IMR-90 (cell line): ENCODE data around the gene MBD2. TPM values are rescaled to one million over a fixed set of nuclear protein-coding genes. Genes with fewer than 3 reads are reported as not detected.

ENCODE experiments used
- ATAC-seq: fragments of 200-7000 bp; cut with Tn5 transposase; 2 replicates; pipeline ENCODE4 v1.9.1; 2020; ENCODE audit warnings: low read depth, mild to moderate bottlenecking, moderate library complexity
- BruUV-seq: library from RNA; stranded (reverse); fragments of 400-500 nt; replicated peaks from 2 replicates; lab custom pipeline; 2021; lab: Mats Ljungman, UMichigan
- CTCF ChIA-PET: fragments of 300-600 bp; formaldehyde crosslinking; extraction: SDS; loops from one replicate; lab custom pipeline; 2021; ENCODE audit warnings: antibody characterized with exemption; lab: Yijun Ruan, JAX
- POLR2A ChIA-PET: fragments of 300-600 bp; sonication (Branson Sonifier 250); formaldehyde crosslinking; loops from one replicate; lab custom pipeline; 2022; ENCODE audit warnings: antibody characterized with exemption; ENCODE audit not compliant: unreplicated experiment; lab: Charles Lee
- DNase-seq: peaks from one replicate; pipeline ENCODE4 v3.0.0; 2013
- H2AFZ ChIP-seq: replicated peaks from 2 replicates; pipeline ENCODE3; 2013; ENCODE audit warnings: low read length, mild to moderate bottlenecking; ENCODE audit not compliant: poor library complexity
- H2AK5ac ChIP-seq: 2 replicates; pipeline ENCODE4 v1.6.1; 2013; ENCODE audit warnings: low read depth, low read length, inconsistent platforms
- H2AK9ac ChIP-seq: replicated peaks from 2 replicates; pipeline ENCODE3; 2013; ENCODE audit warnings: mild to moderate bottlenecking, low read depth, low read length, moderate library complexity; ENCODE audit not compliant: poor library complexity
- H2BK120ac ChIP-seq: 2 replicates; pipeline ENCODE4 v1.6.1; 2013; ENCODE audit warnings: low read depth, low read length, inconsistent platforms
- H2BK15ac ChIP-seq: 3 replicates; pipeline ENCODE4 v1.6.1; 2013; ENCODE audit warnings: low read depth, low read length, inconsistent platforms
- H2BK20ac ChIP-seq: 2 replicates; pipeline ENCODE4 v1.6.1; 2013; ENCODE audit warnings: low read depth, mild to moderate bottlenecking, inconsistent platforms, low read length, moderate library complexity
- H2BK5ac ChIP-seq: 2 replicates; pipeline ENCODE4 v1.6.1; 2013; ENCODE audit warnings: mild to moderate bottlenecking, low read depth, low read length, inconsistent platforms; ENCODE audit not compliant: poor library complexity, severe bottlenecking
- H3K14ac ChIP-seq: replicated peaks from 2 replicates; pipeline ENCODE4 v1.6.1; 2013; ENCODE audit warnings: low read depth, low read length, inconsistent platforms
- H3K18ac ChIP-seq: 2 replicates; pipeline ENCODE4 v1.6.1; 2013; ENCODE audit warnings: low read depth, low read length, control low read depth
- H3K23ac ChIP-seq: 2 replicates; pipeline ENCODE4 v1.6.1; 2013; ENCODE audit warnings: low read depth, low read length, inconsistent platforms
- H3K27ac ChIP-seq: 2 replicates; pipeline ENCODE4 v1.5.1; 2013; ENCODE audit warnings: mild to moderate bottlenecking, control low read depth, low read length; ENCODE audit not compliant: insufficient read depth
- H3K27me3 ChIP-seq: 2 replicates; pipeline ENCODE4 v1.6.1; 2013; ENCODE audit warnings: low read length; ENCODE audit not compliant: control insufficient read depth, insufficient read depth
- H3K36me3 ChIP-seq: 2 replicates; pipeline ENCODE4 v1.6.1; 2013; ENCODE audit warnings: low read length, mixed read lengths; ENCODE audit not compliant: control insufficient read depth, insufficient read depth
- H3K4ac ChIP-seq: 2 replicates; pipeline ENCODE4 v1.6.1; 2013; ENCODE audit warnings: low read depth, low read length, inconsistent platforms
- H3K4me1 ChIP-seq: 2 replicates; pipeline ENCODE4 v1.6.1; 2013; ENCODE audit warnings: low read length, mixed read lengths; ENCODE audit not compliant: control insufficient read depth, insufficient read depth
- H3K4me2 ChIP-seq: 2 replicates; pipeline ENCODE4 v1.6.1; 2013; ENCODE audit warnings: low read depth, mild to moderate bottlenecking, control low read depth, low read length, moderate library complexity
- H3K4me3 ChIP-seq: 2 replicates; pipeline ENCODE4 v1.5.1; 2013; ENCODE audit warnings: low read depth, mild to moderate bottlenecking, control low read depth, low read length, moderate library complexity; ENCODE audit not compliant: insufficient read depth
- H3K56ac ChIP-seq: 2 replicates; pipeline ENCODE4 v1.6.1; 2013; ENCODE audit warnings: low read length, inconsistent platforms; ENCODE audit not compliant: insufficient read depth; ENCODE audit errors: extremely low read depth
- H3K79me1 ChIP-seq, 2 experiments: 2 replicates each; pipeline ENCODE4 v1.6.1; 2013; ENCODE audit warnings: low read length in 2 of 2, inconsistent platforms in 1 of 2, low read depth in 1 of 2
- H3K9ac ChIP-seq: 2 replicates; pipeline ENCODE4 v1.6.1; 2013; ENCODE audit warnings: low read depth, low read length, control low read depth
- H3K9me1 ChIP-seq: 2 replicates; pipeline ENCODE4 v1.6.1; 2013; ENCODE audit warnings: low read length, inconsistent platforms; ENCODE audit not compliant: insufficient read depth
- H3K9me3 ChIP-seq: 2 replicates; pipeline ENCODE4 v1.6.1; 2013; ENCODE audit warnings: low read length; ENCODE audit not compliant: control insufficient read depth, insufficient read depth
- H4K20me1 ChIP-seq: 2 replicates; pipeline ENCODE4 v1.6.1; 2013; ENCODE audit warnings: low read length, inconsistent platforms; ENCODE audit not compliant: insufficient read depth
- H4K5ac ChIP-seq: 2 replicates; pipeline ENCODE4 v1.6.1; 2013; ENCODE audit warnings: mild to moderate bottlenecking, low read depth, low read length, control low read depth
- H4K8ac ChIP-seq, 2 experiments: 2 replicates each; pipeline ENCODE4 v1.6.1; 2013; ENCODE audit warnings: low read depth in 2 of 2, low read length in 2 of 2, control low read depth in 1 of 2, inconsistent platforms in 1 of 2
- H4K91ac ChIP-seq: 2 replicates; pipeline ENCODE4 v1.6.1; 2013; ENCODE audit warnings: low read depth, low read length, inconsistent platforms; ENCODE audit not compliant: insufficient read depth
- BHLHE40 ChIP-seq: fragments of 150-350 bp; IDR thresholded peaks from 2 replicates; pipeline ENCODE4 v1.6.1; 2016; ENCODE audit warnings: mild to moderate bottlenecking, low read depth, low read length
- CEBPB ChIP-seq: IDR thresholded peaks from 2 replicates; pipeline ENCODE4 v1.6.1; 2012; ENCODE audit warnings: low read depth, low read length, improper control_type of control experiment
- CTCF ChIP-seq: conservative IDR thresholded peaks from 2 replicates; pipeline ENCODE4 v1.5.1; 2012; ENCODE audit warnings: mild to moderate bottlenecking, low read depth, low read length, improper control_type of control experiment
- ELK1 ChIP-seq: fragments of 150-350 bp; IDR thresholded peaks from 2 replicates; pipeline ENCODE4 v1.6.1; 2016; ENCODE audit warnings: low read depth, mild to moderate bottlenecking, low read length, moderate library complexity, borderline replicate concordance
- FOS ChIP-seq: fragments of 150-350 bp; IDR thresholded peaks from 2 replicates; pipeline ENCODE4 v1.6.1; 2016; ENCODE audit warnings: low read depth, low read length
- MAFK ChIP-seq: IDR thresholded peaks from 2 replicates; pipeline ENCODE4 v1.6.1; 2012; ENCODE audit warnings: low read depth, low read length, improper control_type of control experiment
- MAZ ChIP-seq: IDR thresholded peaks from 2 replicates; pipeline ENCODE4 v1.6.1; 2012; ENCODE audit warnings: low read depth, mild to moderate bottlenecking, low read length, improper control_type of control experiment, moderate library complexity, borderline replicate concordance
- MXI1 ChIP-seq: IDR thresholded peaks from 2 replicates; pipeline ENCODE4 v1.6.1; 2012; ENCODE audit warnings: low read depth, mild to moderate bottlenecking, low read length, moderate library complexity, borderline replicate concordance
- NFE2L2 ChIP-seq: fragments of 150-350 bp; IDR thresholded peaks from 2 replicates; pipeline ENCODE4 v1.6.1; 2016; ENCODE audit warnings: low read depth, mild to moderate bottlenecking, low read length
- POLR2A ChIP-seq: IDR thresholded peaks from 2 replicates; pipeline ENCODE4 v1.6.1; 2012; ENCODE audit warnings: mild to moderate bottlenecking, low read depth, low read length
- RAD21 ChIP-seq: IDR thresholded peaks from 2 replicates; pipeline ENCODE4 v1.6.1; 2012; ENCODE audit warnings: low read length, improper control_type of control experiment
- RCOR1 ChIP-seq: IDR thresholded peaks from 2 replicates; pipeline ENCODE4 v1.6.1; 2012; ENCODE audit warnings: mild to moderate bottlenecking, low read length, improper control_type of control experiment; ENCODE audit not compliant: insufficient replicate concordance
- RFX5 ChIP-seq: IDR thresholded peaks from 2 replicates; pipeline ENCODE4 v1.8.0; 2012; ENCODE audit warnings: low read depth, mild to moderate bottlenecking, low read length, moderate library complexity
- SMC3 ChIP-seq: fragments of 150-350 bp; IDR thresholded peaks from 2 replicates; pipeline ENCODE4 v1.6.1; 2016; ENCODE audit warnings: low read depth, mild to moderate bottlenecking, antibody characterized with exemption, low read length, moderate library complexity
- USF2 ChIP-seq: fragments of 150-350 bp; IDR thresholded peaks from 2 replicates; pipeline ENCODE4 v1.6.1; 2017; ENCODE audit warnings: mild to moderate bottlenecking, antibody characterized with exemption, low read length, low read depth
- WGBS, 2 experiments: methylation state at CpG; one replicate each; pipeline versions ENCODE4 v1.1.5 to v1.1.7; 2013; ENCODE audit warnings: missing lambda C conversion rate in 2 of 2; ENCODE audit not compliant: insufficient read length in 1 of 2; ENCODE audit errors: extremely low coverage in 2 of 2; 5-methylcytosine and 5-hydroxymethylcytosine counted together
- dilution Hi-C: fragments of 300-500 bp; cut with HindIII; formaldehyde crosslinking; loops from one replicate; pipeline ENCODE4 v1.14.3; 2018; ENCODE audit warnings: low sequenced_read_pairs; ENCODE audit not compliant: unreplicated experiment
- in situ Hi-C: fragments of 300-500 bp; cut with MboI; formaldehyde crosslinking; loops from 3 replicates; pipeline ENCODE4 v1.14.3; 2019; ENCODE audit warnings: low sequenced_read_pairs, inconsistent platforms, mixed read lengths
- intact Hi-C: fragments of 100-400 bp; cut with micrococcal nuclease; formaldehyde crosslinking; loops from 2 replicates; pipeline ENCODE4 v1.10.0; 2022
- polyA plus RNA-seq, 3 experiments: library from polyadenylated mRNA; depleted of rRNA; stranded (reverse); fragments of >200 nt; gene quantifications; 2 replicates each; pipeline ENCODE4 v1.2.3, GENCODE V29; 2012; ENCODE audit warnings: low replicate concordance in 1 of 3
- total RNA-seq: library from RNA; depleted of rRNA; stranded (reverse); fragments of >200 nt; gene quantifications from 2 replicates; pipeline ENCODE4 v1.2.3, GENCODE V29; 2012

MBD2 gene
- total and polyA plus RNA-seq, 2 of the 4 experiments (the other 2 are of a cell fraction) = 9.7 to 29.5 TPM

- Histone ChIP-seq H2BK5ac (no peak overlapping the region), H2AK9ac (no peak overlapping the region), H3K4ac (no peak overlapping the region), H3K4me1 (no peaks in the 10 kb centered on the region; the same call in 1 of the 2 replicates), H3K36me3 (no peaks in the 10 kb centered on the region), H3K27ac (no peak overlapping the region), H2BK120ac (no peak overlapping the region), H4K8ac (no peak overlapping the region), H3K9me1 (peaks cover 8% of the 10 kb centered on the region), H2BK20ac (no peak overlapping the region), H3K18ac (no peak overlapping the region), H3K79me1 (peaks cover 5 to 41% of the 10 kb centered on the region in 2 experiments; a peak in 2 of 4 replicates), H3K27me3 (no peaks in the 10 kb centered on the region), H2BK15ac (no peak overlapping the region), H3K14ac (no peak overlapping the region), H3K9me3 (no peaks in the 10 kb centered on the region), H4K91ac (no peak overlapping the region), H4K20me1 (peaks cover 61% of the 10 kb centered on the region), H3K23ac (no peak overlapping the region), H3K4me2 (no peak overlapping the region), H3K56ac (no peak overlapping the region), H2AK5ac (no peak overlapping the region), H3K9ac (no peak overlapping the region), H2AFZ (no peak overlapping the region), H3K4me3 (no peak overlapping the region), H4K5ac (no peak overlapping the region)
- WGBS, 2 experiments = 100% methylated on average over 1 of the region's 2 CpGs; no CpG with 5 or more reads in 1 of the 2 experiments
- CTCF ChIA-PET = no interaction called here
- TF ChIP-seq POLR2A = no peak
- no peak for TF ChIP-seq CTCF
- TF ChIP-seq FOS = no peak
- no peak for TF ChIP-seq ELK1
- TF ChIP-seq BHLHE40 = no peak
- TF ChIP-seq USF2 = no peak
- TF ChIP-seq MXI1 = no peak
- TF ChIP-seq CEBPB = no peak
- no peak for TF ChIP-seq RAD21
- TF ChIP-seq RFX5 = no peak
- TF ChIP-seq NFE2L2 = no peak
- TF ChIP-seq SMC3 = no peak
- no peak for TF ChIP-seq MAFK
- TF ChIP-seq RCOR1 = no peak
- TF ChIP-seq MAZ = no peak
- DNase-seq (no peak), ATAC-seq (no peak)
- dilution Hi-C loops (no loop called here), intact Hi-C loops (loop anchor here (5.0 kb wide), 2 partner anchors 58 to 137 kb away; partner anchors contain the start of genes C18orf54 and STARD6), in situ Hi-C loops (no loop called here)
- POLR2A ChIA-PET = no interaction called here
- BruUV-seq = no TSS peak
Measured at GRCh38 chr18:54220406-54220805, 4.1 kb downstream of the MBD2 start.
